ENCODE results near the gene HOMER1.
"Not testable (repeated sequence)": the region's sequence is repeated elsewhere in the genome, so short reads cannot be mapped to it uniquely, and the experiment has no call there.

HOMER1 gene

GRCh38 chr5:79413112-79413511 lies 100.8 kb downstream of the HOMER1 start:
- DNase-seq = no peak

GRCh38 chr5:79408028-79408427 lies 105.9 kb downstream of the HOMER1 start:
- DNase-seq = no peak

DNA sequence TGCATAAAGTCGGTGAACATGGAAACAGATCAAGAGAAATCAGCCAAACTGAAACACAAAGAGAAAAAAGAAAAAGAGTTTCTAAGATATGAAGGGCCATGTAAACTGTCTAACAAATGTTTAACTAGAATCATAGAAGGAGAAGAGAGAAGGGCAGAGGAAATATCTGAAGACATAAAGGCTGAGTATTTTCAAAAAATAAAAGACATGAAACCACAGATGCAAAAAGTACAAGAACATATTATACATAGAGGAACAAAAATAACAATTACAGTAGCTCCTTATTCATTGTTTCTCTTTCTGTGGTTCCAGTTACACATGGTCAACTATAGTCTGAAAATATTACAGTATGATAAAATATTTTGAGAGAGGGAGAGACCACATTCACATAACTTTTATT lies 106.3 kb downstream of the HOMER1 start:
- DNase-seq = no peak

- DNase-seq = no peak
Measured at GRCh38 chr5:79401216-79401615, 112.7 kb downstream of the HOMER1 start.

DNA sequence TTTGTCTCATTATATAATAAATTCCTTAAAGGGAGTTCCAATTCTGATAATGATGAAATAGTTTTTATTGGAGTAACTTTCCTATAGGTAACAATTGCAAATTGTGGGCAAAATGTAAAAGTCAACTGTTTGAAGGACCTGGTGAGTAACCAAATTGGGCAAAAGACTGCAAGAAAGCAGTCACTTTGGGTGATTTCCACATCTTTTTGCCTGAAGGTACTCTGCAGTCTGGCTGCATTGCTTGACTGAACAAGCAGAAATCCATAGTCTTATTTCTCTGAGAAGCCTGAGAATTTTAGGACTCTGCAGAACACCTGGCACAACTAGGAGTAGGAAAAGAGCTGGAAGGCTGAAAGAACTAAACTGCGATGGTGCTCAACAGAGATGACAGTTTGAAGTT lies 114.9 kb downstream of the HOMER1 start:
- DNase-seq = no peak

GRCh38 chr5:79397080-79397479 lies 116.9 kb downstream of the HOMER1 start:
- DNase-seq = no peak

DNA sequence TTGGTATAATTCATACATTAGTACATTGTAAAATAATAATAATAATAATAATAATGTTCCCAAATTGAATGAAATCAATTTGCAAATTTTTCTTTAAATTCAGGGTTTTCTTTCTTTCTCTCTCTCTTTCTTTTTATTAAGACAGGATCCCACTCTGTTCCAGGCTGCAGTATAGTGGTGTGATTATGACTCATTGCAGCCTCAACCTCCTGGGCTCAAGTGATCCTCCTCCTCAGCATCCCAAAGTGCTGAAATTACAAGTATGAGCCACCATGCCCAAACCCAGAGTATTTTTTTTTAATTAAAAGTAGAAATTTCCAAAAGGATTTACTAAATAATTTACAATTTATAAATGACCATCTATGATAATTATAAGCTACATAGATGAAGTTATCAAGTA lies 117.7 kb downstream of the HOMER1 start:
- DNase-seq = no peak

DNA sequence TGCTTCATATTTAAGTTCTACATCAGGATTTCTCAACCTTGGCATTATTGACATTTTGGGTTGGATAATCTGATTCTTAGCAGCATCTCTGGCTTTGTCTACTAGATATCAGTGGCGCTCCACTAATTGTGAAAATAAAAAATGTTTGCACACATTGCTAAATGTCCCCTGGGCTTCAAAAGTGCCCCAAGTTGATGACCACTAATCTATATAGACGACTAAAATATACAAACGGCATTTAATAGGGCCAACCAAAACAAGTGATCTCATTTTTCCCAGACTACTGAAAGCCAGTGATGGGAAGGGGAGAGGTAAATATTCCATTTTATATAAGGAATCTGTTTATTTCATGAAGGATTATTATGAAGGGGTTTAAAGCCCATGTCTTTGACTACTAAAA lies 118.6 kb downstream of the HOMER1 start:
- DNase-seq = no peak

DNA sequence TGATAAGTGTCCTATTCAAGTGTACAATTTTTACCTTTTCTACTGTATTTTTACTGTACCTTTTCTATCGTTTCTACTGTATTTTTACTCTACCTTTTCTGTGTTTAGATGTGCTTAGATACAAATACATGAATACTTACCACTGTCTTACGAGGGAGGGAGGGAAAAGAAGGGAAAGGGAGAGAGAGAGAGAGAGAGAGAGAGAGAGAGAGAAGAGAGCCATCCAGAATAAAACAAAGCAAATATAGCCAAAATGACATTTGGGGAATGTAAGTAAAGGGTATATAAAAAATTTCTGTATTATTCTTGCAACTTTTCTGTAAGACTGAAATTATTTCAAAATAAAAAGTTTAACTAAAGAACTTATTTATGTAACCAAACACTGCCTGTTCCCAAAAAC lies 121.2 kb downstream of the HOMER1 start:
- no peak for DNase-seq

GRCh38 chr5:79386679-79387078 lies 127.3 kb downstream of the HOMER1 start:
- no peak for DNase-seq

DNA sequence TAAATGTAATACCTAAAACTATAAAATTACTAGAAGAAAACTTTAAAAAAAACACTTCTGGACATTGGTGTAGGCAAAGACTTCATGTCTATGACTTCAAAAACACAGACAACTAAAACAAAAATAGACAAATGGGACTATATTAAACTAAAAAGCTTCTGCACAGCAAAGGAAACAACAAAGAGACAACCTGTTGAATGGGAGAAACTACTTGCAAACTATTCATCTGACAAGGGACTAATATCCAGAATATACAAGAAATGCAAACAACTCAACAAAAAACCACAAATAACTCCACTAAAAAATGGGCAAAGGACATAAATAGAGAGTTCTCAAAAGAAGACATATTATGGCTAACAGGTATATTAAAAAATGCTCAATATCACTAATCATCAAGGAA lies 128.8 kb downstream of the HOMER1 start:
- DNase-seq = not testable (repeated sequence)

DNA sequence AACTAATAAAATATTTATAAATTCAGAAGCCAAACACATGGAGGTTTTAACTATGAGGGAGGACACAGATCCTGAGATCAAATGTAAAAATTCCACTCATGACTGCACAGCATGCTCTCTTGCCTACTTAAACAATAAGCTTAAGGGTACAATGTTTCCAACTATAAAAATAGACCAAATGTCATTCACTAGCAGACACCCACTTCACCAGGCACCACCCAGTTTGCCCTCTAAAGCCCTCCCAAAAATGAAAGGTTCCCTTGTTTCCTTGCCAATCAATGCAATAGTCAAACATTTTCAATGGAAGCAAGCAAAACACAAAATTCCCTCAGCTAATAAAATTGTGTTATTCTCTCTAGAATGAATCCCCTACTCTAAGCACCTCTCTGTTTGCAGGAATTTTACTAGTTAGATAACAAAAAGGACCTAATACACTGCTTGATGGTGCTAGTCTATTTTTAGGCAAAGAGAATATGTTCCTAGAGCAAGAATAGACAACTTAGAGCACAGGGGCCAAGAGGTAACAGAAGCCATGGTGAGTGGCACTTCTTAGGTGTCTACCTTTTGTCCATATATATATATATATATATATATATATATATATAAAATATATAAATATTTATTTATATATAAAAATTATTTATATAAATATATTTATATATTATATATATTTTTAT lies 135.3 kb downstream of the HOMER1 start:
- no peak for DNase-seq

DNA sequence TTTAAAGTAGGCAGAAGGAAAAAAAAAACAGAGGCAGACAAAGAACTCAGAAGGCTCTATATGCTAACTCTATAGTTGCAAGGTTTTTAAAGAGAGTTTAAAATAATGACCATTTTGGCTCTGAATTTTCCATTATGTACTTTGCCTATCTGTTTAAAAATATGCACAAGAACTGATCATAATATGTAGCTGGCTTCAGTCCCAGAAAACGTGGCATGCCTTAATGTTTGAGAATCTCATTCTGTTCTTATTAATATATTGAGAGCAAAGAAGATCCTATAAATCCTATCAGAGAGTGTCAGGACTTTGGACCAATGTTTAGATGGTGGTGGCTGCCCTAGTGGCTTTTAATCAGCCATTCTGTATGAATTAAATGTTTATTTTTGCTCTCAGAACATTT lies 156.5 kb downstream of the HOMER1 start:
- no peak for DNase-seq

GRCh38 chr5:79349881-79350280 lies 164.1 kb downstream of the HOMER1 start:
- no peak for DNase-seq

GRCh38 chr5:79349047-79349446 lies 164.9 kb downstream of the HOMER1 start:
- DNase-seq = no peak

GRCh38 chr5:79346420-79346824 lies 167.5 kb downstream of the HOMER1 start:
- DNase-seq = no peak

- DNase-seq = peak; percentile 33
Measured at GRCh38 chr5:79333852-79334557, 179.9 kb downstream of the HOMER1 start.

DNA sequence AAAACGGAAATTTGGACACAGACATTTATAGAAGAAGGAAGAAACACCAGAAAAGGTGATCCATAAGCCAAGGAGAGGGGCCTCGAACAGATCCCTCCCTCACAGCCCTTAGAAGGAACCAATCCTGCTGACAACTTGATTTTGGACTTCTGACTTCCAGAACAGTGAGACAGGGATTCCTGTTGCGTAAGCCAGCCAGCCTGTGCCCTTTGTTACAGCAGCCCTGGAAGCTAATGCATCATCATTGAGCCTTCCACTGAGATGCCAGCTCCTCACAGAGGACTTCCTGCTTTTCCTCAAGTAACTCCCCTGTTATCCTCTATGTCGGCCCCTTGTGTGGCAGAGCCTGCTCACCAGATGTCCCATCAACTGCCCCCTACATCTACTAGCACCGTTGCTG lies 183.9 kb downstream of the HOMER1 start:
- DNase-seq = peak; percentile 13

DNA sequence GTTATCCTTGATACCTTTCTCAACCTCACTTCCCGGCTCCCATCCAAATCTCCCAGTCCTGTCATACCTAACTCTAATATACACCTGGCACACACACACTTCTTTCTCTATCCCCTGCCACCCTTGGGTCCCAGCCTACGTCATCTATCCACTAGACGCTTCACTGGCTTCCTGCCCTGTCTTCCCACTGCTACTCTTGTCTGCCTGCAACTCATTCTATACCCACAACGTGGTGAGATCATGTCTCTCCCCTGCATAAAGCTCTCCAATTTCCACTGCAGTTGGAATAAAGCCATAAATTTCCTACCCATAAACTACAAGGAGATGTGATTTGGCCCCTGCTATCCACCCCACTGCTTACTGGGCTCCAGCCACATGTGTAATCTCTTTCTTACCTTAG lies 184.5 kb downstream of the HOMER1 start:
- no peak for DNase-seq

Measured in NCI-H82 (cell line).